Germinal center (tissue), 1 donor: ENCODE measurements around the gene SSR4.
"Not testable (repeated sequence)": the region's sequence is repeated elsewhere in the genome, so short reads cannot be mapped to it uniquely, and the experiment has no call there.

Experiments
- DNase-seq: peaks from one replicate; pipeline ENCODE4 v3.0.0; 2012; ENCODE audit warnings: mixed read lengths, low spot score

SSR4 gene

GRCh38 chrX:153805436-153805835, 11.0 kb downstream of the SSR4 start:
- DNase-seq: no peak

GRCh38 chrX:153806999-153807575, 12.6 kb downstream of the SSR4 start:
- DNase-seq: no peak

- no peak for DNase-seq
Measured at GRCh38 chrX:153807976-153808375, 13.5 kb downstream of the SSR4 start.

- DNase-seq: no peak
Measured at GRCh38 chrX:153812220-153812619, 17.8 kb downstream of the SSR4 start.

- no peak for DNase-seq
Measured at GRCh38 chrX:153813161-153813560, 18.7 kb downstream of the SSR4 start.

GRCh38 chrX:153814591-153815315, 20.3 kb downstream of the SSR4 start:
- no peak for DNase-seq

GRCh38 chrX:153816831-153817690, 22.6 kb downstream of the SSR4 start:
- DNase-seq: no peak

GRCh38 chrX:153818064-153818463, 23.6 kb downstream of the SSR4 start:
- not testable (repeated sequence) for DNase-seq

- peak; percentile 59 for DNase-seq
Measured at GRCh38 chrX:153818571-153819383, 24.3 kb downstream of the SSR4 start.

GRCh38 chrX:153819384-153820040, 25.0 kb downstream of the SSR4 start:
- DNase-seq: no peak

- DNase-seq: no peak
Measured at GRCh38 chrX:153820601-153821000, 26.1 kb downstream of the SSR4 start.

- no peak for DNase-seq
Measured at GRCh38 chrX:153821066-153821465, 26.6 kb downstream of the SSR4 start.

GRCh38 chrX:153824348-153824747, 29.9 kb downstream of the SSR4 start:
- DNase-seq: peak; percentile 0

- no peak for DNase-seq
Measured at GRCh38 chrX:153825042-153825441, 30.6 kb downstream of the SSR4 start.

GRCh38 chrX:153827016-153827415, 32.5 kb downstream of the SSR4 start:
- DNase-seq: no peak

- no peak for DNase-seq
Measured at GRCh38 chrX:153827903-153828302, 33.4 kb downstream of the SSR4 start.

GRCh38 chrX:153828308-153828707, 33.8 kb downstream of the SSR4 start:
- peak; percentile 1 for DNase-seq

GRCh38 chrX:153828723-153829548, 34.5 kb downstream of the SSR4 start:
- no peak for DNase-seq

- no peak for DNase-seq
Measured at GRCh38 chrX:153829549-153829798, 35.0 kb downstream of the SSR4 start.

- no peak for DNase-seq
Measured at GRCh38 chrX:153829799-153830639, 35.6 kb downstream of the SSR4 start, which contains the start of gene PDZD4. Gene PDZD4, minus strand, starts transcription at chrX:153830544. Its CDS starts 246 bp downstream, at chrX:153830298.
